H1 (cell line): ENCODE measurements around the gene ZNF597. TPM values are rescaled to one million over a fixed set of nuclear protein-coding genes. Genes with fewer than 3 reads are reported as not detected.

Experiments
- BACH1 ChIP-seq: IDR thresholded peaks from 2 replicates; pipeline ENCODE4 v1.6.1; 2012; ENCODE audit warnings: low read length, improper control_type of control experiment
- BCL11A ChIP-seq, 2 experiments: IDR thresholded peaks; one replicate each; pipeline ENCODE4 v1.6.1; 2011; ENCODE audit warnings: low read depth in 2 of 2, low read length in 2 of 2, mild to moderate bottlenecking in 2 of 2
- CEBPB ChIP-seq: IDR thresholded peaks from 2 replicates; pipeline ENCODE4 v1.6.1; 2012; ENCODE audit warnings: low read depth, low read length
- CHD7 ChIP-seq: fragments of 300-600 bp; sonication (generic); IDR thresholded peaks from 2 replicates; pipeline ENCODE4 v1.7.1; 2012; ENCODE audit warnings: low read length, moderate library complexity, mild to moderate bottlenecking, inconsistent platforms; ENCODE audit not compliant: insufficient replicate concordance
- NRF1 ChIP-seq: IDR thresholded peaks from 2 replicates; pipeline ENCODE4 v1.6.1; 2011; ENCODE audit warnings: mild to moderate bottlenecking, low read depth, low read length, improper control_type of control experiment
- POLR2AphosphoS5 ChIP-seq: IDR thresholded peaks from 2 replicates; pipeline ENCODE4 v1.6.1; 2011; ENCODE audit warnings: low read depth, low read length
- POU5F1 ChIP-seq: IDR thresholded peaks from 2 replicates; pipeline ENCODE4 v1.6.1; 2011; ENCODE audit warnings: low read depth, mild to moderate bottlenecking, low read length, moderate library complexity
- SIRT6 ChIP-seq: IDR thresholded peaks from one replicate; pipeline ENCODE4 v1.7.1; 2012; ENCODE audit warnings: low read length, inconsistent platforms
- SP2 ChIP-seq: IDR thresholded peaks from 2 replicates; pipeline ENCODE4 v1.6.1; 2012; ENCODE audit warnings: mild to moderate bottlenecking, low read length, inconsistent platforms
- YY1 ChIP-seq: IDR thresholded peaks from 2 replicates; pipeline ENCODE4 v1.6.1; 2011; ENCODE audit warnings: low read depth, mild to moderate bottlenecking, low read length
- polyA plus RNA-seq, 7 experiments: library from polyadenylated mRNA; depleted of rRNA in 3 of 7; stranded (reverse) in 5 of 7; unstranded in 2 of 7; fragments of >200 nt in 5 of 7; fragments of 200-250 nt in 2 of 7; gene quantifications; 1 replicate in 5 of 7; 2 replicates in 1 of 7; 4 replicates in 1 of 7; pipeline versions ENCODE4 v1.2.1 to v1.2.3, GENCODE V29; 2011 to 2013; ENCODE audit warnings: missing spikeins in 2 of 7, mixed read lengths in 2 of 7
- total RNA-seq: library from RNA; stranded (reverse); fragmentation: NEBNext Ultra II Directional; extraction: Animal tissue kit (Norgen Biotek cat#: 25700); gene quantifications from 2 replicates; pipeline ENCODE4 v1.2.1, GENCODE V29; 2021
- TF ChIP-seq, protein P1 (sequence below): IDR thresholded peaks from 2 replicates; pipeline ENCODE4 v1.6.1; 2011; ENCODE audit warnings: low read length, improper control_type of control experiment

ZNF597 gene
- total and polyA plus RNA-seq, 2 of the 8 experiments (the other 6 are each of a cell fraction or from before 2014, with no cell fraction given) = 0.68 to 2.6 TPM

GRCh38 chr16:3485097-3485745 lies 41.9 kb upstream of the ZNF597 start (continued):
- no peak for TF ChIP-seq CHD7
- TF ChIP-seq POLR2AphosphoS5 = no peak
- no peak for TF ChIP-seq NRF1
- TF ChIP-seq, protein P1, sequence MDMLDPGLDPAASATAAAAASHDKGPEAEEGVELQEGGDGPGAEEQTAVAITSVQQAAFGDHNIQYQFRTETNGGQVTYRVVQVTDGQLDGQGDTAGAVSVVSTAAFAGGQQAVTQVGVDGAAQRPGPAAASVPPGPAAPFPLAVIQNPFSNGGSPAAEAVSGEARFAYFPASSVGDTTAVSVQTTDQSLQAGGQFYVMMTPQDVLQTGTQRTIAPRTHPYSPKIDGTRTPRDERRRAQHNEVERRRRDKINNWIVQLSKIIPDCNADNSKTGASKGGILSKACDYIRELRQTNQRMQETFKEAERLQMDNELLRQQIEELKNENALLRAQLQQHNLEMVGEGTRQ = no peak
- TF ChIP-seq YY1 = no peak
- no peak for TF ChIP-seq CEBPB
- TF ChIP-seq SP2 = no peak
- TF ChIP-seq POU5F1 = no peak
- no peak for TF ChIP-seq BACH1
- no peak for TF ChIP-seq SIRT6
- TF ChIP-seq BCL11A (IDR thresholded peaks at IDR 0.05; ENCODE audit: low read depth in 2 of 2, low read length in 2 of 2) = no peak
